ENCODE measurements around the gene PAM16.

GRCh38 chr16:4318967-4319366 is 32.2 kb downstream of the PAM16 start:
- no peak for TF ChIP-seq CTCF (IDR thresholded peaks at IDR 0.05)
- no peak for TF ChIP-seq POLR2A (IDR thresholded peaks at IDR 0.05)
- no peak for TF ChIP-seq EP300 (IDR thresholded peaks at IDR 0.05)
